Right ventricle myocardium superior (tissue), 1 donor: ENCODE results near the gene ADORA3. TPM values are rescaled to one million over a fixed set of nuclear protein-coding genes. Genes with fewer than 3 reads are reported as not detected.

Source experiments
- ATAC-seq: fragments of 200-7000 bp; cut with Tn5 transposase; one replicate; pipeline ENCODE4 v1.9.1; 2020; ENCODE audit warnings: mild to moderate bottlenecking; ENCODE audit not compliant: poor library complexity
- DNase-seq: peaks from one replicate; pipeline ENCODE4 v3.0.0-alpha.2; 2020
- intact Hi-C: fragments of 100-400 bp; cut with DNase I; formaldehyde crosslinking; loops from one replicate; pipeline ENCODE4 v1.11.2; 2022
- total RNA-seq: library from RNA; stranded (reverse); fragmentation: NEBNext Ultra II Directional; extraction: Animal tissue kit (Norgen Biotek cat#: 25700); gene quantifications from one replicate; pipeline ENCODE4 v1.2.1, GENCODE V29; 2021
- donor health status: DM: no; HTN: yes; CAD: no; lungs with severe emphysema.

The ADORA3 gene
- total RNA-seq, 1 donor from 2014 or later: 3.3 TPM

DNA sequence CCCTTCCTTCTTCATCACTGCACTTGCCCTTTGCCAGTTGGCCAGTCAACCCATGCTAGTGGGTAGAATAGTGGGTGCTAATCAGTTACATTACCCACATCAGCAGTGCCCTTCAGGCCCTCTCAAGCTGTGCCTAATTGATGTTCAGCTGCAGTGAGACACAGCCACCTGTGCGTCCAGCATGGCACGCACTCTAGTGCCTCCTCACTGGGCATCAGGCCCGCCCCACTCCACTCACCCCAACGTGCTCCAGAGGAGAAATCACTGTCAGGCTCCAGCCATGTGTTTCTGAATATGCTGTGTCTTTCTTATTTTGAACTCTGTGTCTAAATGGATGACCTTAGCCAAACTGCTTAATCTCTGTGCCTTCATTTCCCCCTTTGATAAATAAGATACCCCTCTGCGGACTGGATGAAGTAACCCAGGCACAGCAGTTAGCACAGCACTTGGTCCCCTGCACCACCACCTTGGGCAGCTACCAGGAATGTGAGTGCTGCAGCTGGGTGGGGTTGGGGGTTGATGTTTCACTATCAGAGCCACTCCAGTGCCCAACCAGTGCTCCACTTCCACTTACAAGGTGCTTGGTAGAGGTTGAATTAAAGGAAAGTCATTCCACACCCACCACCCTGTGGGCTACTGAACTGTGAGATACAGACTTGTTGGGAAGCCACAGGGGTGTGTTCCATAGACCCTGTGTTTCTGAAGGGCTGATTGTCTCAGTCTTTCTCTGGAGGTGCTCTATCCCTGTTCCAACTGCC lies 8.9 kb upstream of the ADORA3 start:
- intact Hi-C loops: no loop called here
- DNase-seq (no peak), ATAC-seq (no peak)

DNA sequence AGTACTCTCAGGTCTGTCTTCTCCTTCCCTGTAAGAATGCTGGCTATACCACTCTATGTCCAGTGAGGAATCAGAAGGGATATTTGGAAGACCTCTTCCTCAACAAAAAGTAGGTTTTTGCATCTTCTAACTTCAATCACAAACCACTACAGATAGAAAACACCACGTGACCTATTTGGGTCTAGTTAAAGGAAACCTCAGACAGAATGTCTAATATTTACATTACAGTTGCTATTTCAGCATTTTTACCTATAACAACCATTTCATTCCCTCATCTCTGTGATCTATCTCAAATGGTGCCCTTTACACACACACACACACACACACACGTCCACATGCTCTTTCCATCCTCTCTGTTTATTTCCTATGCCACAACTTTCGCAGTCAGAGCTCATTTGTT lies 7.9 kb upstream of the ADORA3 start:
- no peak for ATAC-seq
- intact Hi-C loops: no loop called here
- no peak for DNase-seq

DNA sequence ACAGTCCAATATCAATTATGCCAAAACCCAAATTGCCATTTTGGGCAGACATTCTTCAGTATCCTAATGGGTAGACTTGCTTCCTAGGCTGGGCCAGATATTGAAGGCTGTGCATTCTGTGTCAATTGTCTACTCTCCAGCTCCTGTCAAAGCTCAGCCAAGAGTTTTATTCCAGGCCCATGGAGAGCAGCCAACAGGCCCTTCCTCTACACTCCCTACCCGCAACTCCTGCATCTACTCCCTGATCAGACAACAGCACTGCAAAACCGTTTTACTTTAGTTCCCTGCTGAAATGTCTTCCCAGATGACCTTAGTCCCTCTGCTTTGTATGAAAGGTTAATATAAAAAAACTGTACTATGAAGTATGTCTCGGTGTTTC lies 6.6 kb upstream of the ADORA3 start:
- intact Hi-C loops: no loop called here
- ATAC-seq (peak; percentile 57), DNase-seq (peak; percentile 72)

DNA sequence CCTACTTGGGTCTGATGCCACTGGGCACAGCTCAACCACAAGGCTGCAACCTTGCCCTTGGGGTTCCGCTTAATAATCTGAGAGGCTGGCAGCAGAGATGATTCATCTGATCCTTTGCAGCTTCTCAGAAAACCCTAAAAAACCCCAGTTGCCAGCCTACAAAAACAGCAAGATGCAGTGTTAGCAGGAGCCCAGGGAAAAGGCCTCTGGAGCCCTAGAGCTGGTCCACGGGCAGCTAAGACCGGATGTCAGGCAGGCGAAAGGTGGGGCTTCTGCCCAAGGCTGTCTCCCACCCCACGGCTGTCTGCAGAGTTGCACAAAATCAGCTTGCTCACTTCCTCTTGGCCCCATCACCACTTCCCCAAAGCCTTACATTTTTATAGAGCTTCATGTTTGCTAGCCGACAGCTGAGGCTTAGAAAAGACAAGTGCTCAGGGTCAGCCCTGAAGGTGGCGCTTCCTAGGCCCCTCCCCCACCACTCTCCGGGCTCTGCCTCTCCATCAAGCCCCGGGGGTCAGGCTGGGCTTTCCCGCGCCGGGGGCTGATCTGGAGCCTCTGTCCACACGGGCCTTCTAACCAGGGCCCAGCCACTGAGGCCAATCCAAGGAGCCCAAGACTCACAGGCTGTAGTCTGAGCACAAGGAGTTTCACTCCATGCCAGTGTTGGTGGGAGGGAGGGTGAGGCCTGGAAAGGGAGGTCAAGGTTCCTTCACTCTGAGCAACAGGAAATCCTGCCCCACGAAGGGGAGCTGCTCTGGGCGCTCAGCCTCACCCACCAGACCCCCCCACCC lies 4.2 kb upstream of the ADORA3 start:
- intact Hi-C loops: loop anchor here (2.0 kb wide), 1 partner anchor 149 kb away; no protein-coding TSS in a partner anchor
- DNase-seq (peak; percentile 87), ATAC-seq (peak; percentile 75)

DNA sequence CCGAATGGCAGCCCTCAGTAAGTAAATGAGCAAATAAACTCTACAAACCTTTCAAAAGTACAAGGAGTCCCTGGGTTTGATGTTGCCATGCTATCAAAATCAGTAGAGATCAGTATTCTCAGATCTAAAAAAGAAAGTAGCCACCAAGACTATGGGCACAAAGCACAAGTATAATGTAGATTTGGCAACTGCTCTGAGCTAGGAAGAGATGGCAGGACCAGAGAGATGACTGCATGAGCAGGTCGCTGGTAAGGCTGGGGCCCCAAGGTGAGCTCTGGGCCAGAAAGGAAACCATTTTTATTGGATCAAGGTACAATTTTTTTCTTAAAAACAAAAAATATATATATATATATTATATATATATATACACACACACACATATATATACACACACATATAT lies 3.1 kb upstream of the ADORA3 start:
- DNase-seq (no peak), ATAC-seq (no peak)
- intact Hi-C loops: loop anchor here (2.0 kb wide), 1 partner anchor 150 kb away; no protein-coding TSS in a partner anchor

DNA sequence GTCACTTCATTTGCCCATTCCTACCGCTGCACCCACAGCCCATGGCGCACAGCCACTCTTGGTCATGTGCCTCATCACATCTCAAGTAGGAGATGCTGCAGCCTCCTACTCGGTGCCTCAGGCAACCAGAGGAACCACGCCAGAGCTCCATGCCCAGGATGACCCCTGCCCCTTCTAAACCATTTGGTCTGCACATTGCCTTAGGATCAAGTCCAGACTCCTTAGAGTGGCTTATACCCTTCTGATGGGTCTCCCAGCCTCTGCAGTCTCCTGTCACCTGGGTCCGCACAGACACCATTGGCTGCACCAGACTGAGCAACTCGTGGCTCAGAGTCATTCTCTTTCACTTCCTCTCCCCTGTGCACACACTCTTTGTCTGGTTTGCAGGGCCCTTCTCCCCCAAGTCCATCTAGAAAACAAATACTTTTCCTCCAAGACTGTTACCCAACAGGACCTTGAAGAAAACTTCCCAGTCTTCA lies 2.2 kb upstream of the ADORA3 start:
- ATAC-seq: no peak
- no peak for DNase-seq
- intact Hi-C loops: loop anchor here (2.0 kb wide), 1 partner anchor 151 kb away; no protein-coding TSS in a partner anchor

DNA sequence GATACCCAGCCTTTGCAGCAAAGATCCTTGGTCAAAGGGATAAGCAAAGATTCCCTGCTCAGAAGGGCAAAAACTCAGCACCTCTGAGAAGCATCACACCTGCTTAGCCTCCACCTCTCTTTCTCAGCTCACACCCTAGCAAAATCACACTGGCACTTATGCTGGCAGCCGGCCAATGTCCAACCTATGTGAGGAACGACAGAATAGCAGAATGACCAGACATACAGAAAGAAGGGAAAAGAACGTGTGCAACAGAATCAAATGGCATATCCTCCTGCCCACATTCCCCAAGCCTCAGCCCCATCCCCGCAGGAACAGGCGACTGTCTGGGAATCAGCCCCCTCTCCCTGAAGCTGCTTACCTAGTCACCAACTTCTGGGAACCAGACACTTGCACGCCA lies 664 bp upstream of the ADORA3 start:
- intact Hi-C loops: no loop called here
- no peak for ATAC-seq
- no peak for DNase-seq

DNA sequence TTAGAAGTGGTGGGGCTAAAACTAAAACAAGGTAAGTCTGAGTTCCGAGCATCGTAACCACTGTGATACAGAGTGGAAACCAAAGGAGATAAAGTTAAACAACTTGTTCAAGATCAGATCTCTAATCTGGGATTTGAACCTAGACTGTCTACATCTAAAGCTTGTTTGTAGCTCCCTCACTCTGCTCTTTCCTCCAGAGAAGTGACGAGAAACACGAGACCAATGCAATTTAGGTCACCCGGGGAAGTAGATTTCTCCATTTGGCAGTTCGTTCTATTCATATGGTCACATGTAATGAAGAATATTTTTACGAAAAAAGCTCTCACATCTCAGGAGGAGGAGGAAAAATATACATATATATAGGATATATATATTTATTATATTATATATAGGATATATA lies 1.8 kb downstream of the ADORA3 start:
- ATAC-seq (no peak), DNase-seq (no peak)
- intact Hi-C loops: no loop called here

DNA sequence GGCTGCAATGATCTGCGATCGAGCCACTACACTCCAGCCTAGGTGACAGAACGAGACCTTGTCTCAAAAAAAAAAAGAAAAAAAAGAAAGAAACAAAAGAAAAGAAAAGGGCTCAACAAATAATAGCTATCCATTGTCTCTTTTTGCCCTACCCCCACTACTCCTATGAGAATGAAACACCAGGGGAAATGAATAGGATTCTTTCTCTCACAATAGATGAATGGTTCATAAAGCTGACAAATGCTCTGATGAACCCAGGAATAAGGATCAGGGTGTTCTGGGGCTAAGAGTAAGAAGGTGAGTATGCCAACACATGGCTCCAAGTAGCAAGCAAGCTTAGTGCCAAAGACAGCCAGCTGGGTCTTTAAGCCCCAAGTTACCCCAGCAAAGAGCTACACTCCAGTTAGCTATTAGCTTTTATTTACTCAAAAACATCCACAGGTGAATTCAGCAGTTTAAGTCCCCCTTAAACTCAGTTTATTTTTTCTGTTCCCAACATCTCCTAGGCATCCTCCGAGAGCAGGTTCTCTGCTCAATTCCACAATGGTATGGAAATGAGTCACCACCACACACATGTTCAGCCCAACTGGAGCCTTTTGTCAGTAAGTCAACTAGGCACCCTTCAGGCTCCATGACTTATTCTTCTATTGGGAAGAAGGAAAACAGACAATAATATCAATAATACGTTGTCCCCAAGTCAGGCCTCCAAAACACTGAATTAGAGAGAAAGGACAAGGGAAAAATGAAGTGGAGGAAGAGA lies 4.2 kb downstream of the ADORA3 start:
- DNase-seq (no peak), ATAC-seq (no peak)

DNA sequence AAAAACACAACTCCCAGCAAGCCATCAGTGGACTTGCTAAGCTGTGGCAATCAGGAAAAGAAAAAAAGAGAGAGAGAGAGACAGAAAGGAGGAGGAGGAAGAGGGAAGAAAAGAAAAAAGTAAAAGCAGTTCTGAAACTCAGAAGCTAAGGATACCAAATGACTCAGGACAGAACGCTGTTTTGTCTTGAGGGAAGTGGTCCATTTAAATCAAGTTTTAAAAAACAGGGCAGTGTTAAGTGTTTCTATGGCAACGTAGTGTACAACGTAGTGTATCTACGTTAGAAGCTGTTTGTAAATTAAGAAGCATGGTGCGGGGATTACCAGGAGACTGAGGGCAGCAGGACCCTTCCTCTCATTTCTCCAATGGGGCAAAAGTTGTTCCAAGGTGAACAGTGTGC lies 5.8 kb downstream of the ADORA3 start:
- intact Hi-C loops: no loop called here
- ATAC-seq: no peak
- DNase-seq: no peak

More for the DNA sequence above, 4.2 kb downstream of the ADORA3 start:
- intact Hi-C loops: no loop called here

DNA sequence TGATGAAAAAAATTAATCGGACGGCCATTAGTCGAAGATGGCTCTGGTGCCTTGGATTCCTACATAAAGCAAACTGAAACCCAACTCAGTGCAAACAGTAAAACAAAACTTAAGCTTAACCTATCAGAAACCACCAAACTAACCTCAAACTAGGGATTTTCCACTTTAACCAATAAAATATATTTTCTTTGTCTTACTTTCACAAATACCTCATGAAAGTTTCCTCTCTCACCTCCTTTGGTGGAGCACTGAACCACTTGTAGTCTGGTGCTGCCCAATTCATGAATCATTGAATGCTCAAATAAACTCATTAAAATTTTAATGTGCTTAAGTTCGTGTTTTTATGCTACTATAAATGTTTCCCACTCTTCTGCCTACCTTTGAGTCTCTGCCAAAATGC lies 7.0 kb downstream of the ADORA3 start:
- ATAC-seq: no peak
- no peak for DNase-seq
- intact Hi-C loops: no loop called here

DNA sequence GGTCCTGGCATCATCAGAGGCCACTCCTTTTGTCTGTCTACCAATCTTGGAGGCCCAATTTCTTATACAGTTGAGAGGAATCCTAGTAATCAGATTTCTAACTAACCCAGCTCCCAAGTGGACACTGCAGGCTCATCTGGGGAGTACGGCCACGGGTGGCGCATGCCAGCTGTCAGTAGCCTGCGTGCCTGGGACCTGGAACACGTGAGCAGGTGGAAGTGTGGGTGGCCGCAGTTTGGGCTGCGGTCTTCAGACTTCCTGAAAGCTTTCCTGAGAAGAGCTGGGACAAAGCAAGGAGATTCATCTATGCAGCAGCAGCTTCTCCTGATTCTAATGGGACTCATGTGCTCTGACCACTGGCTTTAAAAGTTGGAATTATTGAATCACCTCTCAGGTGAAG lies 12.4 kb downstream of the ADORA3 start:
- ATAC-seq: no peak
- intact Hi-C loops: no loop called here
- DNase-seq: no peak

DNA sequence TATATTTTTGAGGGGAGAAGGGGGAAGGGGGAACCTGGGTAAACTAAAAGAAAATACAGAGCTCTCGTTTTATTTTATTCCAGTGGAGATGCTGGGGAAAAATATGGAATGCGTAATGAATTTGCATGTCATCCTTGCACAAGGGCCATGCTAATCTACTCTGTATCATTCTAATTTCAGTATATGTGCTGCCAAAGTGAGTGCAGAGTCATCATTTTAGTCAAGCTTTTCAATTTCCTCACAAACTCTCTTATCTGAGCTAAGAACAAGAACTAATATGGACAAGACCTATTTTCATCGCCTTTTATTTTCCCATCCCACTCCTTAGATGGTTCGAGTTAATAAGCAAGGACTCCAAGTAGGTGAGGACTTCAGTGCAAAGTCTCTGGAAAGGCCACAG lies 13.2 kb downstream of the ADORA3 start:
- DNase-seq: no peak
- intact Hi-C loops: no loop called here
- no peak for ATAC-seq

DNA sequence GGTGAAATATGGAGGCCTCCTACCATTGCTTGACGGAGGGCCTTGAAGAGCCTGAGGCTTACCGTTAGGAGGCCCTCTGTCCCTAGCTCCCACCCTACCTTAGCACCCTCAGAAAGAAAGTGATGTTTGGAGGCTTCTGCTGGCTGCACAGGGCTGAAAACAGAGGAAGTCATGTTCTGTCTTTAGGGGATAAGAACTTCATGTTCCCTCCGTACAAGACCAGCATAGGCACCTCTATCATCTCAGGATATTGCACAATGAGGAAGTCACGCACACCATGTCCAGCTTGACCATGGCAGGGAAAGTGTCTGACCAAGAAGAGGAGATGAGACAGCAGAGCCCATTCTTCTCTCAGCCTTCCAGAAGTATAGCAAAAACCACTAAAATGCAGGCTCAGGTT lies 13.8 kb downstream of the ADORA3 start:
- intact Hi-C loops: no loop called here
- ATAC-seq (peak; percentile 79), DNase-seq (no peak)

DNA sequence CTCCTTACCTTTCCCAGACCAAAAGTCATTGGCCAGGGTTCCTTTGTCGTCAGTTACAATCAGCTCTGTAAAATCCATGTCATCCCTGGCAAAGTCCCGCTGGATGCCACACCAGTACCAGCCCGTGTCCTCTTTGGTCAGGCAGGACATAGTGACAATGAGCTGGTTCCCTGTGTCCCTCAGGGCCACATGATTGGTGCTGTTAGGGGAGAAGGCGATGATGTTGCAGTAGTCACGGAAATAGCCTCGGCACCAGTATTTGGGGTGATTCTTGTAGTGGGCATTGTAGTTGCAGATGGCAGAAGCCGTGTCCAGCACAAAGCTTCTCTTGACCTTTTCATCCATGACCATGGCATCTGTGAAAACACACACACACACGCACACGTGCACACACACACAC lies 14.8 kb downstream of the ADORA3 start:
- no peak for ATAC-seq
- intact Hi-C loops: no loop called here

DNA sequence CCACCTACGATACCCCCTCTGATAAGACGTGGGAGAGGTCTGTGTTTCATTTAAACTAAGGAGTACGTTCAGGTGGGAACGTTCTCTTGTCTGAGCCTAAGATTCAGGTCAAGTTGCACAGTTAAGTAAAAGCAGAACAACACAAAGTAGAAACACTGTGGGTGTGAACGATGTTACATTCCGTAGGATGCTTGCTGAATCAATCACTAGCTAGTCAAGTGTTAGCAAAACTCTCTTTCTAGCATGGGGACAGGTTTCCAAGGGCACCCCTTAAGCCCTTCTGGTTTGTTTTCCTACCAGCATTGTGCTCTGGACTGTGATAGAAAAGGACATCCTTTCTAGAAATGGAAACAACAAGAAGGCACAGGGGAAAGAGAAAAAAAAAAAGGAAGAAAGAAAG lies 16.3 kb downstream of the ADORA3 start:
- intact Hi-C loops: no loop called here
- ATAC-seq (no peak), DNase-seq (no peak)

More for the DNA sequence above, 14.8 kb downstream of the ADORA3 start:
- no peak for DNase-seq

DNA sequence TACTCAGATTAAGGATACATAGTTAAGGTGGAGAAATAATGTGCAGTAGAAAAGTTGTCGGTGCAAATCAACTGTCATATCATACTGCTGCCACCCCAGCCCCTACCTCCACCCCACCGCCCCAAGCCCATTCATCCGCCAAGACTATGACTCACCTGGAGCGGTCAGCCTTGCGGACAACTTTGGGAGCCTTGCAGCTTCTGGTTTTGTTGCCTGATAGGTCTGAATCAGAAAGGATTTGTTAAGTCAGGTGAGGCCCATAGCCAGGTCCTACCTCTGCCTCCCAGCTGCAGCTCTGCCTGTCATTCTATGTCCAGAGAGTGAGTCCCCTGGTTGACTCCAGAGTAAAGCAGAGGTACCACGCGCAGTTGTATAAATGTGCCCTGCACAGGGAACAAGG lies 17.0 kb downstream of the ADORA3 start:
- ATAC-seq (no peak), DNase-seq (no peak)
- intact Hi-C loops: no loop called here

DNA sequence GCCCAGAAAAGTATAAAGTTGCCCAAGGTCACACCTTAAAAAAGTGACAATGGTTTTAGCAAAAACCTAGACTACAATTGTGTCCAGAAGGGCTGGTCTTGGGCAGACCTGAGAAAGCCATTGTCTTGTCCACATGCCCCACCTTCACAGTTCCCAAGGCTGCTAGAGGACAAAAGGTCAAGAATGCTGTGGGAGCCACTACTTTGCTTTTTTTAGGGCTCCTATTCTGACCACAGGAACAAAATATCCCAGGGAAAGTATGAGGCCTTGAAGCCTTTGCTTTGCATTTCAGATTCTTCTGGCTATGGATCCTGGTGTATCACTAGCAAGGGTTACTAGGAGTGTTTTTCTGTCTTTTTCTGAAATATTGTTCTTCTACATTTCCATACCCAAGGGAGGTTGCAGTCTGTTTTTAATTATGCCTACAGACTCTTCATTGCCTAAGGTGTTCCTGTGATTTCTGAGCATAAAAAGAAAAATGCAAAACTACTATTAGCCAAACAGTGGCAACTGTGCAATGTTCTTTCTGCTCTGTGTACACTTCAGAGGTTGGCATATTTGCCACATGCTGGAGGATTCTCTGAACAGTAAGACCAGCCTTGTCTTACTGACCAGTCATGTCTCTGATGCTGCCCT lies 18.9 kb downstream of the ADORA3 start:
- no peak for ATAC-seq
- intact Hi-C loops: loop anchor here (5.0 kb wide), 1 partner anchor 273 kb away; the partner anchor contains the start of gene DDX20
- no peak for DNase-seq

DNA sequence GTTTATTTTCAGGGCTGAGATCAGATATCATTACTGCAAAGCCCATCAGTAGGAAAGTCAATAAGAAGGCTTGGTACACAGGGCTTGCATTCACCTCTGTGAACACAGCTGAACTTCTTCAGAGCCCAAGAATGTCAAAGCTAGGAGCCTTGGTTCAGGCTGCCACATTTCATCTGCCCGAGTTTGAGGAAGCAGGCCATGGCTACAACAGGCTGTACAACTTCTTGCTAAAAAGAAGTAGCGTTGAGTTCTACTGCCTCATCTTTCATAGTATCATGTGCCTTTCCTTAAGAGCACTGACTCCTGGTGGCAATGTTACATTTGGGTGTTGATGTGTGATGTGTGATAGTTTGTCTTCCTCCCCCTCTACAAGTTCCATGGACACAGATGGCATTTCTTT lies 19.6 kb downstream of the ADORA3 start:
- ATAC-seq: no peak
- intact Hi-C loops: loop anchor here (5.0 kb wide), 1 partner anchor 273 kb away; the partner anchor contains the start of gene DDX20
- DNase-seq: no peak
